Transverse colon (tissue), 4 donors: ENCODE data around the gene PLA2G5. TPM values are rescaled to one million over a fixed set of nuclear protein-coding genes. Genes with fewer than 3 reads are reported as not detected.

ENCODE experiments used
- DNase-seq: peaks from one replicate; pipeline ENCODE4 v3.0.0-alpha.2; 2019
- H3K27ac ChIP-seq, 4 donors: fragments of 200-600 bp; sonication (generic); 2 replicates each; pipeline ENCODE4 v1.5.1; 2016 to 2018; ENCODE audit warnings: inconsistent platforms in 4 of 4
- H3K27me3 ChIP-seq: fragments of 200-600 bp; sonication (generic); 2 replicates; pipeline ENCODE4 v1.5.1; 2017; ENCODE audit warnings: inconsistent platforms
- H3K36me3 ChIP-seq, 4 donors: fragments of 200-600 bp; sonication (generic); 2 replicates each; pipeline ENCODE4 v1.5.1; 2017 to 2019; ENCODE audit warnings: inconsistent platforms in 4 of 4
- H3K4me1 ChIP-seq, 4 donors: fragments of 200-600 bp; sonication (generic); 2 replicates each; pipeline ENCODE4 v1.5.1; 2017 to 2020; ENCODE audit warnings: inconsistent platforms in 4 of 4
- H3K4me3 ChIP-seq, 4 donors: fragments of 200-600 bp; sonication (generic); 1 replicate in 1 of 4; 2 replicates in 3 of 4; pipeline versions ENCODE4 v1.5.1 to v1.6.1; 2017 to 2019; ENCODE audit warnings: inconsistent platforms in 4 of 4
- H3K9me3 ChIP-seq, 2 donors: fragments of 200-600 bp; sonication (generic); 2 replicates each; pipeline ENCODE4 v1.5.1; 2017 to 2019; ENCODE audit warnings: inconsistent platforms in 2 of 2
- CTCF ChIP-seq, 5 experiments: fragments of 200-600 bp in 3 of 5; fragments of 450-650 bp in 2 of 5; sonication (generic) in 3 of 5; IDR thresholded peaks; 1 replicate in 2 of 5; 2 replicates in 3 of 5; pipeline ENCODE4 v1.5.1; 2016 to 2017; ENCODE audit warnings: antibody characterized with exemption in 5 of 5, inconsistent platforms in 3 of 5, mild to moderate bottlenecking in 2 of 5, moderate library complexity in 1 of 5
- EP300 ChIP-seq: sonication (generic); formaldehyde crosslinking; IDR thresholded peaks from one replicate; pipeline ENCODE4 v1.6.1; 2017; ENCODE audit warnings: antibody characterized with exemption, low read depth
- POLR2A ChIP-seq: fragments of 450-650 bp; IDR thresholded peaks from one replicate; pipeline ENCODE4 v1.6.1; 2016; ENCODE audit warnings: antibody characterized with exemption, mild to moderate bottlenecking, moderate library complexity
- POLR2AphosphoS5 ChIP-seq, 3 donors: sonication (generic); formaldehyde crosslinking; IDR thresholded peaks; one replicate each; pipeline ENCODE4 v1.6.1; 2016; ENCODE audit warnings: antibody characterized with exemption in 3 of 3
- WGBS, 2 donors: methylation state at CpG; one replicate each; pipeline ENCODE4 v1.1.5; 2018; ENCODE audit warnings: low coverage in 1 of 2; 5-methylcytosine and 5-hydroxymethylcytosine counted together
- in situ Hi-C, 4 donors: fragments of 200-750 bp; cut with MboI; loops; one replicate each; pipeline versions ENCODE4 v1.15.0 to v1.15.1; 2017; ENCODE audit warnings: low sequenced_read_pairs in 3 of 4, low pct_ligation_motif_present in 1 of 4, low pct_unique_long_range_greater_than_20kb in 1 of 4
- intact Hi-C: fragments of 100-400 bp; cut with DNase I; formaldehyde crosslinking; loops from one replicate; pipeline ENCODE4 v1.15.1; 2023; ENCODE audit warnings: low total_unique reads
- total RNA-seq, 4 donors: library from RNA; depleted of rRNA; stranded (reverse); fragments of >200 nt; gene quantifications; one replicate each; pipeline ENCODE4 v1.1.0, GENCODE V29; 2016

The PLA2G5 gene
- total RNA-seq, 4 donors from 2014 or later, result 0.60 to 3.1 (median 2.9) TPM; not detected in 1

DNA sequence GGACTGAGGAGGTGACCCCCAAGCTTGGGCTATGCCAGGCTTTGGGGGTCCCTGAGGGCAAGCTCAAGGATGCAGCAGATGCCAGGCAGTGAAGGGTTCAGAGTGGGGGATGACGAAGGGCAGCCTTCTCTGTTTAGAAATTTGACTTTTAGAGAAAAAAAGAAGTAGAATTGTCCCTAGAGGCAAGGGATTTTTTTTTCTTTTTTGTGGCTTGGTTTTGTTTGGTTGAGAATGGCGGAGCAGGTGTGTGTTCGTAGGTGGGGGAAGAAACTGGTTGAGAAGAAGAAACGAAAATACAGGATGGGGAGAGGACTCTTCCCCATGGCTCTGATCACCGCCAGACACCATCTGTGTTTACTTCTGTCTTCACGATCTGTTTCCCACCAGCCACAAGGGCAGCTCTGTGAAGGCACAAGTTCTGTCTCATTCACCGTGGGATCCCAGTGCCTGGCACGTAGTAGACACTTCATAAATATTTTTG, 8.2 kb downstream of the PLA2G5 start:
- peaks cover 0 to 4% (median 0%) of the 10 kb centered on the region in 4 donors for H3K4me1 ChIP-seq
- H3K4me3 ChIP-seq, result no peak overlapping the region
- no peak for DNase-seq
- TF ChIP-seq POLR2AphosphoS5 (IDR thresholded peaks at IDR 0.05) (no peak), EP300 (no peak), CTCF (IDR thresholded peaks at IDR 0.05) (no peak), POLR2A (no peak)
- in situ Hi-C loops (no loop called here), intact Hi-C loops (no loop called here)
- H3K27ac ChIP-seq, result no peak overlapping the region
- WGBS, 2 donors, result 54 to 60% methylated on average over 8 of the region's 8 CpGs
- no peaks in the 10 kb centered on the region for H3K27me3 ChIP-seq
- no peaks in the 10 kb centered on the region for H3K36me3 ChIP-seq
- H3K9me3 ChIP-seq, result no peaks in the 10 kb centered on the region

DNA sequence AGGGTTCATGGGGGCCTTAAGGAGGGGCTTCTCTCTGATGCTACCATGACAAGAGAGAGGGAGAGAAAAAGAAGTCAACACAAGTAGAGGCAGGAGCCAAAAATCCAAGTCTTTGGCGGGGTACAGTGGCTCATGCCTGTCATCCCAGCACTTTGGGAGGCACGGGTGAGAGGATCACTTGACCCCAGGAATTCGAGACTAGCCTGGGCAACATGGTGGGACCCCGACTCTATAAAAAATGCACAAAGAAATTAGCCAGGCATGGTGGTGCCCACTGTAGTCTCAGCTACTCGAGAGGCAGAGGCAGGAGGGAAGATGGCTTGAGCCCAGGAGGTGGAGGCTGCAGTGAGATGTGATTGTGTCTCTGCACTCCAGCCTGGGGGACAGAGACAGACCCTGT, 8.7 kb downstream of the PLA2G5 start:
- 81% methylated on average over 5 of the region's 5 CpGs; no CpG with 5 or more reads in 1 of the 2 donors for WGBS, 2 donors
- intact Hi-C loops, result no loop called here
- Histone ChIP-seq H3K4me3 (no peak overlapping the region), H3K27ac (no peak overlapping the region), H3K36me3 (no peaks in the 10 kb centered on the region), H3K9me3 (no peaks in the 10 kb centered on the region), H3K4me1 (peaks cover 0 to 4% (median 0%) of the 10 kb centered on the region in 4 donors), H3K27me3 (no peaks in the 10 kb centered on the region)
- in situ Hi-C loops, result no loop called here
- no peak for DNase-seq
- TF ChIP-seq EP300 (no peak), CTCF (IDR thresholded peaks at IDR 0.05) (no peak), POLR2A (no peak), POLR2AphosphoS5 (IDR thresholded peaks at IDR 0.05) (no peak)

GRCh38 chr1:20079661-20080305, 9.8 kb downstream of the PLA2G5 start:
- H3K27ac ChIP-seq, result no peak overlapping the region

GRCh38 chr1:20080441-20081352, 10.7 kb downstream of the PLA2G5 start:
- no peak for TF ChIP-seq CTCF (IDR thresholded peaks at IDR 0.05)
- no peaks in the 10 kb centered on the region for H3K36me3 ChIP-seq
- H3K4me3 ChIP-seq, result no peak overlapping the region
- no peaks in the 10 kb centered on the region for H3K27me3 ChIP-seq
- intact Hi-C loops, result no loop called here
- 64 to 67% methylated on average over 6 to 20 of the region's 20 CpGs for WGBS, 2 donors
- H3K4me1 ChIP-seq, result peaks cover 0 to 4% (median 0%) of the 10 kb centered on the region in 4 donors
- no peak for DNase-seq
- in situ Hi-C loops, result no loop called here
- no peaks in the 10 kb centered on the region for H3K9me3 ChIP-seq
- no peak overlapping the region for H3K27ac ChIP-seq

More at GRCh38 chr1:20079661-20080305, 9.8 kb downstream of the PLA2G5 start:
- H3K4me1 ChIP-seq, result peaks cover 0 to 4% (median 0%) of the 10 kb centered on the region in 4 donors
- intact Hi-C loops (no loop called here), in situ Hi-C loops (no loop called here)
- no peak for DNase-seq
- no peaks in the 10 kb centered on the region for H3K27me3 ChIP-seq
- H3K36me3 ChIP-seq, result no peaks in the 10 kb centered on the region
- TF ChIP-seq EP300 (no peak), POLR2A (no peak), POLR2AphosphoS5 (IDR thresholded peaks at IDR 0.05) (no peak)
- no peaks in the 10 kb centered on the region for H3K9me3 ChIP-seq
- H3K4me3 ChIP-seq, result no peak overlapping the region
- WGBS, 2 donors, result 71 to 78% methylated on average over 5 to 8 of the region's 8 CpGs
